Hepatocyte (in vitro differentiated cells): ENCODE results near the gene ID3.

Experiments used
- CTCF ChIP-seq: fragments of 200-600 bp; sonication (generic); IDR thresholded peaks from 2 replicates; pipeline ENCODE4 v1.5.1; 2016; ENCODE audit warnings: antibody characterized with exemption, mild to moderate bottlenecking; ENCODE audit not compliant: poor library complexity
- EZH2 ChIP-seq: fragments of 200-600 bp; sonication (generic); IDR thresholded peaks from 2 replicates; pipeline ENCODE4 v1.6.1; 2016; ENCODE audit warnings: antibody characterized with exemption, mild to moderate bottlenecking, borderline replicate concordance
- EZH2phosphoT487 ChIP-seq: fragments of 200-600 bp; sonication (generic); IDR thresholded peaks from one replicate; pipeline ENCODE4 v1.6.1; 2018; ENCODE audit warnings: antibody characterized with exemption, mild to moderate bottlenecking, low read depth, moderate library complexity; ENCODE audit not compliant: unreplicated experiment, severe bottlenecking

DNA sequence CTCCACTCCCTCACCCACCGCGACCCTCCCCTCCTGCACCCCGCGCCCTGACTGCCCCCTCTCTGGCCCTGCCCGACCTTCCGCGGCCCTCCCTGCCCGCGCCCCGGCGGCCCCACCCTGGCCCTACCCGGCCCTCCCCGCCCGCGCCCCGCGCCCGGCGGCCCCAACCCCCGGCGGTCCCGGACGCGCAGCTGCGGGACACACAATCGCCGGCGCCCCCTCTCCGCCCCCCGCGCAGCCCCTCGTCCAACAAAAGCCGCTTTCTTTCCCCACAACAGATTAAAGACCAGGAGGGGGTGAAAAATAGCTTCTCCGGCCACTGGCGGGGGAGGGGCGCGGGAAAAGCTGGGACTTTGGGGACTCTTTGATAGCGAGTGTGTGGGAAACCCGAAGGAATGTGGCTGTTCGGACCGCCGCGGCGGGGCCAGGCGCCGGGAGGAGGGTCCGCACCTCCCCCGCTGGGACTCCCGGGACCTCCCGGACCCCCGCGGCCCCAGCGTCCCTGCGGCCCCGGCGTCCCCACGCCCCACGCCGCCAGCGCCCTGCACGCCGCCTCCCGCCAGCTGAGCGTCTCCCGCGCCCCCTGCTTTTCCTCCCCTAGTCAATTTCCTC is 8.8 kb upstream of the ID3 start:
- TF ChIP-seq CTCF, result no peak
- no peak for TF ChIP-seq EZH2phosphoT487
- TF ChIP-seq EZH2, result no peak
